ENCODE data around the gene IRAK1. TPM values are rescaled to one million over a fixed set of nuclear protein-coding genes. Genes with fewer than 3 reads are reported as not detected.

Gene IRAK1
- polyA plus RNA-seq, 1 donor from 2014 or later: 6.8 TPM

- no peak overlapping the region for H3K27ac ChIP-seq (ENCODE audit: low read length)
- no peaks in the 10 kb centered on the region for H3K27me3 ChIP-seq (ENCODE audit: insufficient read depth, low read depth, low read length)
- H3F3A ChIP-seq (ENCODE audit: insufficient read depth, low read length, poor library complexity, severe bottlenecking): no peaks in the 10 kb centered on the region
- no peaks in the 10 kb centered on the region for H3K36me3 ChIP-seq (ENCODE audit: insufficient read depth, low read length)
- H3K79me2 ChIP-seq (replicated peaks; ENCODE audit: insufficient read depth, low read length): no peaks in the 10 kb centered on the region
- H4K20me1 ChIP-seq (ENCODE audit: insufficient read depth): no peaks in the 10 kb centered on the region
- no peak overlapping the region for H3K4me2 ChIP-seq (ENCODE audit: low read length)
- H2AFZ ChIP-seq (ENCODE audit: low read depth, low read length): no peak overlapping the region
- no peaks in the 10 kb centered on the region for H3K9me3 ChIP-seq (ENCODE audit: low read length)
- H3K9ac ChIP-seq (ENCODE audit: low read length): no peak overlapping the region
- TF ChIP-seq MXI1 (conservative IDR thresholded peaks at IDR 0.05; ENCODE audit: poor library complexity, severe bottlenecking) (no peak), TAF1 (IDR thresholded peaks at IDR 0.05; ENCODE audit: low read depth) (no peak), EZH2 (IDR thresholded peaks at IDR 0.05; ENCODE audit: borderline replicate concordance, insufficient read depth, low read length, poor library complexity, severe bottlenecking) (no peak), RAD21 (conservative IDR thresholded peaks at IDR 0.05) (no peak)
- no peak overlapping the region for H3K4me3 ChIP-seq (ENCODE audit: low read length)
- H3K9me2 ChIP-seq (ENCODE audit: insufficient read depth, low read length): no peaks in the 10 kb centered on the region
These were observed 28.7 kb upstream of the IRAK1 start for GRCh38 chrX:154048398-154048797.

GRCh38 chrX:154046940-154047610 is 27.4 kb upstream of the IRAK1 start:
- H4K20me1 ChIP-seq (ENCODE audit: insufficient read depth): no peaks in the 10 kb centered on the region
- H3K79me2 ChIP-seq (replicated peaks; ENCODE audit: insufficient read depth, low read length): no peaks in the 10 kb centered on the region
- no peaks in the 10 kb centered on the region for H3F3A ChIP-seq (ENCODE audit: insufficient read depth, low read length, poor library complexity, severe bottlenecking)
- TF ChIP-seq EZH2 (IDR thresholded peaks at IDR 0.05; ENCODE audit: borderline replicate concordance, insufficient read depth, low read length, poor library complexity, severe bottlenecking): no peak
- no peak for TF ChIP-seq POLR2AphosphoS5 (IDR thresholded peaks at IDR 0.05)
- no peak for TF ChIP-seq RAD21 (conservative IDR thresholded peaks at IDR 0.05)
- no peak for TF ChIP-seq MXI1 (conservative IDR thresholded peaks at IDR 0.05; ENCODE audit: poor library complexity, severe bottlenecking)
- TF ChIP-seq CTCF (IDR thresholded peaks at IDR 0.05; ENCODE audit: poor library complexity, severe bottlenecking): no peak
- H3K27me3 ChIP-seq (ENCODE audit: insufficient read depth, low read depth, low read length): no peaks in the 10 kb centered on the region
- H3K4me3 ChIP-seq (ENCODE audit: low read length): no peak overlapping the region
- H3K9me3 ChIP-seq (ENCODE audit: low read length): no peaks in the 10 kb centered on the region
- no peaks in the 10 kb centered on the region for H3K36me3 ChIP-seq (ENCODE audit: insufficient read depth, low read length)
- no peak overlapping the region for H3K4me2 ChIP-seq (ENCODE audit: low read length)
- H3K9me2 ChIP-seq (ENCODE audit: insufficient read depth, low read length): no peaks in the 10 kb centered on the region
- no peak overlapping the region for H3K27ac ChIP-seq (ENCODE audit: low read length)
- no peak overlapping the region for H2AFZ ChIP-seq (ENCODE audit: low read depth, low read length)
- no peak overlapping the region for H3K9ac ChIP-seq (ENCODE audit: low read length)

GRCh38 chrX:154046031-154046781 is 26.5 kb upstream of the IRAK1 start:
- H3K9me3 ChIP-seq (ENCODE audit: low read length): no peaks in the 10 kb centered on the region
- no peaks in the 10 kb centered on the region for H3K36me3 ChIP-seq (ENCODE audit: insufficient read depth, low read length)
- H3K27ac ChIP-seq (ENCODE audit: low read length): no peak overlapping the region
- no peaks in the 10 kb centered on the region for H3K27me3 ChIP-seq (ENCODE audit: insufficient read depth, low read depth, low read length)
- no peak for TF ChIP-seq CTCF (IDR thresholded peaks at IDR 0.05; ENCODE audit: poor library complexity, severe bottlenecking)
- no peak for TF ChIP-seq TAF1 (IDR thresholded peaks at IDR 0.05; ENCODE audit: low read depth)
- TF ChIP-seq EP300 (conservative IDR thresholded peaks at IDR 0.05; ENCODE audit: poor library complexity, severe bottlenecking): no peak
- no peak for TF ChIP-seq POLR2AphosphoS5 (IDR thresholded peaks at IDR 0.05)
- no peak for TF ChIP-seq MXI1 (conservative IDR thresholded peaks at IDR 0.05; ENCODE audit: poor library complexity, severe bottlenecking)
- TF ChIP-seq SMC3 (conservative IDR thresholded peaks at IDR 0.05; ENCODE audit: poor library complexity): no peak
- TF ChIP-seq EZH2 (IDR thresholded peaks at IDR 0.05; ENCODE audit: borderline replicate concordance, insufficient read depth, low read length, poor library complexity, severe bottlenecking): no peak
- no peak for TF ChIP-seq REST (IDR thresholded peaks at IDR 0.05; ENCODE audit: borderline replicate concordance)
- TF ChIP-seq RAD21 (conservative IDR thresholded peaks at IDR 0.05): no peak
- H3K79me2 ChIP-seq (replicated peaks; ENCODE audit: insufficient read depth, low read length): no peaks in the 10 kb centered on the region
- no peaks in the 10 kb centered on the region for H3K9me2 ChIP-seq (ENCODE audit: insufficient read depth, low read length)
- H4K20me1 ChIP-seq (ENCODE audit: insufficient read depth): no peaks in the 10 kb centered on the region
- H3K4me2 ChIP-seq (ENCODE audit: low read length): no peak overlapping the region
- no peaks in the 10 kb centered on the region for H3F3A ChIP-seq (ENCODE audit: insufficient read depth, low read length, poor library complexity, severe bottlenecking)
- no peak overlapping the region for H3K4me3 ChIP-seq (ENCODE audit: low read length)
- no peak overlapping the region for H2AFZ ChIP-seq (ENCODE audit: low read depth, low read length)
- H3K9ac ChIP-seq (ENCODE audit: low read length): no peak overlapping the region
